Epithelial cell of proximal tubule (primary cell): ENCODE data around the gene C1QTNF5. TPM values are rescaled to one million over a fixed set of nuclear protein-coding genes. Genes with fewer than 3 reads are reported as not detected.
"Not testable (repeated sequence)": the region's sequence is repeated elsewhere in the genome, so short reads cannot be mapped to it uniquely, and the experiment has no call there.

Experiments
- DNase-seq: peaks from one replicate; pipeline ENCODE4 v3.0.0-alpha.2; 2011; ENCODE audit warnings: low read depth
- H3K4me3 ChIP-seq: 2 replicates; pipeline ENCODE4 v1.5.1; 2011; ENCODE audit warnings: low read depth, mild to moderate bottlenecking, low read length
- total RNA-seq: library from RNA; depleted of rRNA; stranded (reverse); fragments of >200 nt; gene quantifications from 2 replicates; pipeline ENCODE4 v1.2.3, GENCODE V29; 2015
- TF ChIP-seq, protein P1 (sequence below): conservative IDR thresholded peaks from 2 replicates; pipeline ENCODE4 v1.5.1; 2012; ENCODE audit warnings: low read depth, mild to moderate bottlenecking, low read length

C1QTNF5 gene, protein sequence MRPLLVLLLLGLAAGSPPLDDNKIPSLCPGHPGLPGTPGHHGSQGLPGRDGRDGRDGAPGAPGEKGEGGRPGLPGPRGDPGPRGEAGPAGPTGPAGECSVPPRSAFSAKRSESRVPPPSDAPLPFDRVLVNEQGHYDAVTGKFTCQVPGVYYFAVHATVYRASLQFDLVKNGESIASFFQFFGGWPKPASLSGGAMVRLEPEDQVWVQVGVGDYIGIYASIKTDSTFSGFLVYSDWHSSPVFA
- 0.87 and 1.8 TPM in 2 replicates for total RNA-seq

DNA sequence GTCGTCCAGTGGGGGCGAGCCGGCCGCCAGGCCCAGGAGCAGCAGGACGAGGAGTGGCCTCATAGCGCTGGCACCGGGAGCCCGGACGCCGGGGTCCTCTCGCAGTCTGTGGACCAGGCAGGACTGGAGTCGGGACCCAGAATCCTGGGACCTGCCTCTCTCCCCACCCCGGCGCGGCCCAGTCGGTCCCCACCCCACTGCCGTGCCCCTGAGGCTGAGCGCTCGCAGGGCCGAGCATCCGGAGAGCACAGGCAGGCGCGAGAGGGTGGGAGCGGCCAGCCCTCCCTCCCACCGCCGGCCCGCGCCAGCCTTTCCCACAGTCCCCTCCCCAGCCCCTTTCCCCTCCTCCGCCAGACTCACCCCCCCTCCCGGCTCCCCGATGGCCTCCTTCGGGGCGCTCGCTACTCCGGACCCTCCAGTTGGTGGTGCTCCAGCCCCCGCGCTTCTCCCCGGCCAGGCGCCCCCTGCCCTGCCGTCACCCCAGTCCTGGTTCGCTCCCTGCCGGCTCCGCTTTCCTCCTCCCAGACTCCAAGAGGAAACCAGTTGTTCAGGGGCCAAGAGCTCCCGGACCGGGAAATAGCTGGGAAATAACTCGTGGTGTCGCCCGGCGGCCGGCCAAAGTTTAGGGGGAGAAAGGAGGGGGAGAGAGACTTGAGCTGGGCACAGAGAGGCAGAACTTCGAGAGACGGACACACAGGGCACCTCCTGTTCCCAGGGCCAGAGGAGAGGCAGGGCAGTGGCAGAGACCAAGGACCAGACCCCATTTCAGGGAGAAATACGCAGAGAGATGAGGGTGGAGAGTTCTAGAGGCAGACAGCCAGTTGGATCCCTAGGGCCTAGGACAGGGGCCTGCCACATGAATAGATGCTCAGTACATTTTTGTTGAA is at the start of gene C1QTNF5:
TSS of gene C1QTNF5 (minus strand) at position 549 of the 887 bp plus-strand sequence. CDS start at position 63, 486 bp downstream.
- DNase-seq, result no peak
- TF ChIP-seq, protein P1, sequence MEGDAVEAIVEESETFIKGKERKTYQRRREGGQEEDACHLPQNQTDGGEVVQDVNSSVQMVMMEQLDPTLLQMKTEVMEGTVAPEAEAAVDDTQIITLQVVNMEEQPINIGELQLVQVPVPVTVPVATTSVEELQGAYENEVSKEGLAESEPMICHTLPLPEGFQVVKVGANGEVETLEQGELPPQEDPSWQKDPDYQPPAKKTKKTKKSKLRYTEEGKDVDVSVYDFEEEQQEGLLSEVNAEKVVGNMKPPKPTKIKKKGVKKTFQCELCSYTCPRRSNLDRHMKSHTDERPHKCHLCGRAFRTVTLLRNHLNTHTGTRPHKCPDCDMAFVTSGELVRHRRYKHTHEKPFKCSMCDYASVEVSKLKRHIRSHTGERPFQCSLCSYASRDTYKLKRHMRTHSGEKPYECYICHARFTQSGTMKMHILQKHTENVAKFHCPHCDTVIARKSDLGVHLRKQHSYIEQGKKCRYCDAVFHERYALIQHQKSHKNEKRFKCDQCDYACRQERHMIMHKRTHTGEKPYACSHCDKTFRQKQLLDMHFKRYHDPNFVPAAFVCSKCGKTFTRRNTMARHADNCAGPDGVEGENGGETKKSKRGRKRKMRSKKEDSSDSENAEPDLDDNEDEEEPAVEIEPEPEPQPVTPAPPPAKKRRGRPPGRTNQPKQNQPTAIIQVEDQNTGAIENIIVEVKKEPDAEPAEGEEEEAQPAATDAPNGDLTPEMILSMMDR, result no peak

GRCh38 chr11:119389611-119390254 is 49.0 kb upstream of the C1QTNF5 start:
- TF ChIP-seq, protein P1, result peak; percentile 41
- H3K4me3 ChIP-seq, result no peak overlapping the region
- no peak for DNase-seq

More for the DNA sequence above, at the start of gene C1QTNF5:
- peak within 1 kb of the TSS; percentile 57 for H3K4me3 ChIP-seq

- no peak overlapping the region for H3K4me3 ChIP-seq
- TF ChIP-seq, protein P1, result no peak
- no peak for DNase-seq
Observed at GRCh38 chr11:119388103-119388502, 47.4 kb upstream of the C1QTNF5 start.

- TF ChIP-seq, protein P1, result no peak
- no peak for DNase-seq
Observed at GRCh38 chr11:119384332-119384731, 43.6 kb upstream of the C1QTNF5 start.

DNA sequence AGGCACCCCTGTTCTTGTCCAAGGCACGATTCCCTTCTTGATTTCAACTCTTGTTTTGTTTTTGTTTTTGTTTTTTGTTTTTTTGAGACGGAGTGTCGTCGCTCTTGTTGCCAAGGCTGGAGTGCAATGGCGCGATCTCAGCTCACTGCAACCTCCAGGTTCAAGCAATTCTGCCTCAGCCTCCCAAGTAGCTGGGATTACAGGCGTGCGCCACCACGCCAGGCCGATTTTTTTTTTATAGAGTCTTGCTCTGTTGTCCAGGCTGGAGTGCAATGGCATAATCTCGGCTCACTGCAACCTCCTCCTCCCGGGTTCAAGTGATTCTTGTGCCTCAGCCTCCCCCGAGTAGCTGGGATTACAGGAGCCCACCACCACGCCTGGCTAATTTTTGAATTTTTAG is 41.8 kb upstream of the C1QTNF5 start:
- H3K4me3 ChIP-seq, DNase-seq: not testable (repeated sequence)

More at GRCh38 chr11:119384332-119384731, 43.6 kb upstream of the C1QTNF5 start:
- H3K4me3 ChIP-seq, result no peak overlapping the region

GRCh38 chr11:119382101-119382500 is 41.4 kb upstream of the C1QTNF5 start:
- no peak for DNase-seq
- TF ChIP-seq, protein P1, result no peak
- H3K4me3 ChIP-seq, result peak overlapping the region; percentile 74

DNA sequence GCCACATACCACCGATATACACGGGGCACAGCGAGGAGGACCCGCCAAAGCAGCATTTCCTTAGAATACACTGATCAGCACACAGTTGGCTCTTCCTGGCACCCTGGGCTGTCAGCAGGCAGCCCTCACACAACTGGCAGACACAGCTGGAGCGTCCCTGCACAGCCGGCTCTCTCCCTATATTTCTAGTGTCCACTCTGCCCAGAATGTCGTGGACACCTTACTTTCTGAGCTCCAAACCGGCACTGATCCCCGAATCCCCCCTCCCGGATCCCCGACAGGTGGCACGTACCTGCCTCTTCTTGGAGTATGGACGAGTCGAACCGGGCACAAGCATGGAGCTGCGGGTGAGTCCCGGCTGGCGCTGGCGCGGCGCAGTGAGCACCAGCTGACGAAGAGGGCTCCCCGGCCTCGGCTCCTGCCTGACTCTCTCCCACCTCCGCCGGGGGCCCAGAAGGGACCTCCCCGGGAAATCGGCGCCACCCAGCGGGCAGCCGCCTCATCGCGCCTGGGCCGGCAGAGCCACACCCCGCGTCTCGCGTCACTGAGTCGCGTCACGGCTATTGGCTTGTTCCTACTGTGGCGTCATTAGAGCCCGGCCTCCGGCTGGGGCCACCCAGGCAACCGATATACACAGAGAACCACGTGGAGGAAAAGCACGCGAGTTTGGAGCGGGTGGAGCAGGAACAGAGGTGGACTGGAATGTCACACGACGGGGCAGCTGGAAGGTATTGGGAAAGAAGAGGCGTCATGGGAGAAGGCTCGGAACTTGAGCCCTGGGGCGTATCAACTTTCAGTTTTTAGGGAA is 40.7 kb upstream of the C1QTNF5 start, which contains the start of gene USP2:
TSS of gene USP2 (minus strand) at position 510 of the 808 bp plus-strand sequence. CDS start 8,210 bp downstream, outside the sequence.
- peak; percentile 86 for DNase-seq
- TF ChIP-seq, protein P1, result peak; percentile 75
- H3K4me3 ChIP-seq, result peak within 1 kb of the TSS; percentile 74
